ENCODE measurements around the gene WDFY3. TPM values are rescaled to one million over a fixed set of nuclear protein-coding genes. Genes with fewer than 3 reads are reported as not detected.

The WDFY3 gene
- total and polyA plus RNA-seq, 9 donors = 13.2 to 90.0 (median 77.4) TPM

DNA sequence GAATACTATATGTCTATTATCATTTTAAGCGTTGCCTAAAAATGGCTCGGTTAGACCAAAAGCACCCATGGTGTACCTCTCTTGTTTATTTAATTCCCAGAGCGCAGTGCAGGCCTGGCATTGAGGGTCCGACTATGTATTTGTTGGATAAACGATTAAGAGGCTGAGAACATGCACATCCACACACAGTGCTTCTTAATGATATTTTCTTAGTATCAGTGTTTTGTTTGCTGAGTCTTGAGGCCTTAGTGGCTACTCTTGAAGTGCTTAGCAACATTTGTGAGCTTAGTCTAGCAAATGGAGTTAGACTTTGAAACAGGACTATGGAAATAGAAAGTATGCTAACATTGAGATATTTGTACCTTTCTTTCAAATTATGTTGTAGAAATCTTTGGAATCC lies 339.8 kb downstream of the WDFY3 start:
- no peaks in the 10 kb centered on the region for H3K27me3 ChIP-seq
- H3K4me1 ChIP-seq (ENCODE audit: insufficient read depth) = no peaks in the 10 kb centered on the region
- DNase-seq = no peak
- H3K36me3 ChIP-seq = no peaks in the 10 kb centered on the region
- H3K9me3 ChIP-seq = no peaks in the 10 kb centered on the region
- H3K4me3 ChIP-seq = no peak overlapping the region
- no peak for TF ChIP-seq EP300 (IDR thresholded peaks at IDR 0.05)
- TF ChIP-seq POLR2A (IDR thresholded peaks at IDR 0.05) = no peak
- TF ChIP-seq, protein P1, sequence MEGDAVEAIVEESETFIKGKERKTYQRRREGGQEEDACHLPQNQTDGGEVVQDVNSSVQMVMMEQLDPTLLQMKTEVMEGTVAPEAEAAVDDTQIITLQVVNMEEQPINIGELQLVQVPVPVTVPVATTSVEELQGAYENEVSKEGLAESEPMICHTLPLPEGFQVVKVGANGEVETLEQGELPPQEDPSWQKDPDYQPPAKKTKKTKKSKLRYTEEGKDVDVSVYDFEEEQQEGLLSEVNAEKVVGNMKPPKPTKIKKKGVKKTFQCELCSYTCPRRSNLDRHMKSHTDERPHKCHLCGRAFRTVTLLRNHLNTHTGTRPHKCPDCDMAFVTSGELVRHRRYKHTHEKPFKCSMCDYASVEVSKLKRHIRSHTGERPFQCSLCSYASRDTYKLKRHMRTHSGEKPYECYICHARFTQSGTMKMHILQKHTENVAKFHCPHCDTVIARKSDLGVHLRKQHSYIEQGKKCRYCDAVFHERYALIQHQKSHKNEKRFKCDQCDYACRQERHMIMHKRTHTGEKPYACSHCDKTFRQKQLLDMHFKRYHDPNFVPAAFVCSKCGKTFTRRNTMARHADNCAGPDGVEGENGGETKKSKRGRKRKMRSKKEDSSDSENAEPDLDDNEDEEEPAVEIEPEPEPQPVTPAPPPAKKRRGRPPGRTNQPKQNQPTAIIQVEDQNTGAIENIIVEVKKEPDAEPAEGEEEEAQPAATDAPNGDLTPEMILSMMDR (IDR thresholded peaks at IDR 0.05) = no peak
- H3K27ac ChIP-seq = no peak overlapping the region
- intact Hi-C loops (cut with DNase I) = no loop called here
- 95 to 99% (median 98%) methylated on average over 5 of the region's 5 CpGs for WGBS, 3 donors

DNA sequence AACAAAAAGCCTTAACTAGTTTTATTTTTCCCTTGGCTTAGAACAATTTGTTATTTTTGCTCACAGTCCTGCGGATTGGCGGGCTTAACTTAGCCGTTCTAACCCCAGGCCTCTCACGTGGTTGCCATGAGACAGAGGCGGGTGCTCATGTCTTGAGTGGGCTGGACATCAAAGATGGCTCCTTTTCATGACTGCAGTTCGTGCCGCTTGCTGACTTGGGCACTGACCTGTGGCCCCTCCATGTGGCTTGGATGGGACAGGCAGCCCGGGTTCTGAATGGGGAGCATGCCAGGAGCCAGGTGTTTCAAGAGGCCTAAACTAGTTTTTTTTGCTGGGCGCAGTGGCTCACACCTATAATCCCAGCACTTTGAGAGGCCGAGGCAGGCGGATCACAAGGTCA lies 342.8 kb downstream of the WDFY3 start:
- H3K4me3 ChIP-seq = no peak overlapping the region
- H3K36me3 ChIP-seq = no peaks in the 10 kb centered on the region
- H3K9me3 ChIP-seq = no peaks in the 10 kb centered on the region
- no peak for DNase-seq
- TF ChIP-seq EP300 (IDR thresholded peaks at IDR 0.05) = no peak
- TF ChIP-seq, protein P1 (IDR thresholded peaks at IDR 0.05) = no peak
- TF ChIP-seq POLR2A (IDR thresholded peaks at IDR 0.05) = no peak
- H3K27ac ChIP-seq = no peak overlapping the region
- H3K4me1 ChIP-seq (ENCODE audit: insufficient read depth) = no peaks in the 10 kb centered on the region
- no peaks in the 10 kb centered on the region for H3K27me3 ChIP-seq
- WGBS, 3 donors = 95 to 97% (median 97%) methylated on average over 11 of the region's 11 CpGs
- intact Hi-C loops (cut with DNase I) = no loop called here

DNA sequence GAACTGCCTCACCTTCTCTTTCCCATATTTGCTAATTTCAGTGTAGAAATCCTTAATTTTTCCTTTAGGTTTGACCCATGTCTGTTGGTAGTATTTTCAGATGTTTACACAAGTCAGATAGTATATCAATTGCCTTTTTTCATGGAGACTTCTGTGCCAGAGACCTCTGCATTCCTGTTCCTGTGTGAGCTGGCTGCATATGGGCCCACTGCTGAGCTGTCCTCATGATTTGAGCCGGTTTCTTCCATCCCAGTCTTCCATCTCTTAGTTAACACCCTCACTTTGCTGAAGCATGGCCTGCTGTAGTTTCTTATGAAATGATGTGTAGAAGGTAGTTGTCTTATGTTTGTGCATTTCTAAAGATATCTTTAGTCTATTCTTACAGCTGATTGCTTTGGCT lies 343.5 kb downstream of the WDFY3 start:
- H3K27me3 ChIP-seq = no peaks in the 10 kb centered on the region
- no peaks in the 10 kb centered on the region for H3K9me3 ChIP-seq
- DNase-seq = no peak
- H3K27ac ChIP-seq = no peak overlapping the region
- TF ChIP-seq, protein P1 (IDR thresholded peaks at IDR 0.05) = no peak
- TF ChIP-seq EP300 (IDR thresholded peaks at IDR 0.05) (no peak), POLR2A (IDR thresholded peaks at IDR 0.05) (no peak)
- 59 to 79% (median 68%) methylated on average over 1 of the region's 1 CpG for WGBS, 3 donors
- H3K36me3 ChIP-seq = no peaks in the 10 kb centered on the region
- H3K4me3 ChIP-seq = no peak overlapping the region
- no peaks in the 10 kb centered on the region for H3K4me1 ChIP-seq (ENCODE audit: insufficient read depth)
- intact Hi-C loops (cut with DNase I) = no loop called here

Small RNA genes within 50 kb of the gene (small RNA-seq; reads per million reads assigned to genes)
- gene RN7SL552P (not detected), gene RNU6-469P (not detected)
